Medulla oblongata (tissue), 1 donor: Measurements from ENCODE around the gene PNLIPRP3.
"Not testable (repeated sequence)": the region's sequence is repeated elsewhere in the genome, so short reads cannot be mapped to it uniquely, and the experiment has no call there.

Experiments
- DNase-seq: peaks from one replicate; pipeline ENCODE4 v3.0.0-alpha.2; 2015; ENCODE audit errors: extremely low spot score

The PNLIPRP3 gene

GRCh38 chr10:116427671-116428070 is at the start of gene PNLIPRP3:
PNLIPRP3 (plus strand) TSS chr10:116427847; CDS start chr10:116428013, 166 bp downstream.
- no peak for DNase-seq

GRCh38 chr10:116382290-116382689 is 45.4 kb upstream of the PNLIPRP3 start:
- no peak for DNase-seq

- no peak for DNase-seq
Observed at GRCh38 chr10:116385311-116385710, 42.3 kb upstream of the PNLIPRP3 start.

GRCh38 chr10:116385994-116386809 is 41.4 kb upstream of the PNLIPRP3 start:
- DNase-seq: peak; percentile 66

- not testable (repeated sequence) for DNase-seq
Observed at GRCh38 chr10:116393246-116393831, 34.3 kb upstream of the PNLIPRP3 start.

DNA sequence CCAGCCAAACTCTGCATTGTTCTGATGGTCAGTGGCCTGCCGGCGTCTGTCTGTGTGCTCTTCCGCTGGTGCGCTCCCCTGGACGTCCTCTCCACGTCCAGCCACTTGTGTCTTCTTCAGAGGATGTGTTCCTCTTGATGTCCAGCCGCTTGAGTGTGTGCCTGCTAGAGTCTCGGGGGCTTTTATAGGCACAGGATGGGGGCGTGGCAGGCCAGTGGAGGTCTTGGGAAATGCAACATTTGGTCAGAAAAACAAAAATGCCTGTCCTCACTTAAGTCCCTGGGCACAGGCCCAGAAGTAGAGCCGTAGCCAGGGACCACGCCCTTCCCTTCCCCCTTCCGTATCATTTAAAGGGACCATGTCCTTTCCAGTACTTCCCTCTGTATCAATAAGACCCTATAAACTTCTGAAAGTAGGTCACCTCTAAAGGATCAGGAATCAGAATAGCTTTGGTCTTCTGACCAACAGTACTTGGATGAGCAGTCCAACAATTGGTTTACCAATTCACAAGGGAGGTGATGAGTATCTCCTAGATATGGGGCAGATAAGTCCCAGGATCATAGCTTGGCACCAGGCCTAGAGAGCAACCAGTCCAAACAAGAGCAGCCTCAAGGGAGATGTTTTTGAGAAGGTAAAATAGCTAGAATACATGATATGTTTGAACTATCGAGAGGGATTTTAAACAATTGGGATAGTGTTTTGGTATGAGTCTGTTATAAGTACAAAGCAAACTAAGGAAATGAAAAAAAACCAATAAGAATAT is 32.2 kb upstream of the PNLIPRP3 start:
- no peak for DNase-seq

DNA sequence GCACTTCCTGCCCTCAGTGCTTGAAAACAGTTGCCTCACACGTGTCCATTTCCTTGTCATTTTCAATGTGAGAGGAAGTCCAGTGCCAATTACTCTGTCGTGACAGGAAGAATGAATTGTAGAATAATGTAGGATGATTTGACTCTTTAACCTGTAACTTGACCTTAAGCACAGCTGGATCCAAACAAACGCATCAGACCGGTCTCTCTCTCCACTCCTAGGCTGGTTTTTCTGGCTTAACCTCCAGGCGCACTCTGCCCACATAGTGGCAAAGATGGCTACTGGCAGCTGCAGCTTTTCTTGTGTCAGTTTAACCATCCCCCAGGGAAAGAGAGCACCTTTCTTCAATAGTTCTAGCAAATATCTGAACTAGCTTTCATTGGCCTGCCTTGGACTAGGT is 29.4 kb upstream of the PNLIPRP3 start:
- no peak for DNase-seq

DNA sequence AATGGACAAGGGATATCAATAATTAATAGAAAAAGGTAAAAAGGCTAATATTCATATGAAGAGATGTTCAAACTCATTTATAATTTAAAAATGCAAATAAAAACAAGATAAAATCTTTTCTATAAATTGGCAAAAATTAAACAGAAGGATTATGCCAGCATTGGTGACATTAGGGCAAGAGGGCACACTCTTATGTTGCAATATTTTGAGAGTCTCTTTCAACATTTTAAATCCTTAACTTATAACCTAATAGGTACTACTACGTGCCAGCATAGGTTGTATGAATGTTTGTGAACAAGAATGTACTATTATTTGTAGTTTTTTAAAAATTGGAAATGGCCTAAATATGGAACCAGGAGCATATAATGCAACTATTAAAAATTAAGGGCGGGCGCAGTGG is 24.8 kb upstream of the PNLIPRP3 start:
- DNase-seq: no peak

- no peak for DNase-seq
Observed at GRCh38 chr10:116403740-116404250, 23.9 kb upstream of the PNLIPRP3 start.

DNA sequence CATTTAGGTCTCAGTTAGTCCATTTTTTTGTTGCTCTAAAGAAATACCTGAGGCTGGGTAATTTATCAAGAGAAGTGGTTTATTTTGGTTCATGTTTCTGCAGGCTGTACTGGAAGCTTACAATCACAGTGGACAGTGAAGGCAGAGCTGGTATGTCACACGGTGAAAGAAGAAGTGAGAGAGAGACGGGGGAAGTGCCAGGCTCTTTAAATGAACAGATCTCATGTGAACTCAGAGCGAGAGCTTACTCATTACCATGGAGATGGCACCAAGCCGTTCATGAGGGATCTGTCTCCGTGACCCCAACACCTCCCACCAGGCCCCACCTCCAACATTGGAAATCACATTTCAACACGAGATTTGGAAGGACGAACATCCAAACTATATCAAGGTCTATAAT is 18.9 kb upstream of the PNLIPRP3 start:
- DNase-seq: peak; percentile 30

- DNase-seq: no peak
Observed at GRCh38 chr10:116410351-116410750, 17.3 kb upstream of the PNLIPRP3 start.

GRCh38 chr10:116417821-116418220 is 9.8 kb upstream of the PNLIPRP3 start:
- DNase-seq: no peak

- no peak for DNase-seq
Observed at GRCh38 chr10:116418389-116418788, 9.3 kb upstream of the PNLIPRP3 start.

DNA sequence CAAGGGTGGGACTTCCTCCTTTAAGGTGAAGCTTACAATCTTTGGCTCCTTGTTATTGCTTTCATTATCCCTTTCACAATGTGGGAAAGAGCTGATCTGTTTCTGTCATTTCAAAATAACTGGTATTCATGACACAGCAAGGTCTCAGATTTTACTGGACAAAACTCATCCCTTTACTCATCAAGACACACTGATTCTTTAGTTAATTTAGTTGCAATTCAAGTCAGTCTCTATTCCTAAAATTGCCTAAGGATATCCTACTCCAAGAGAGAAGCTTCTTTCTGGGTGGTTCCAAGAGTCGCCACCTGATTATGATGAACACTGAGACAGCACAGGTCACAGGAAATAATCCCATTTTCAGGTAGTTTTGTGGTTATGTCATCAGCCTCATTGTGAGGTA is 5.8 kb upstream of the PNLIPRP3 start:
- DNase-seq: no peak

- no peak for DNase-seq
Observed at GRCh38 chr10:116429288-116429977, 1.8 kb downstream of the PNLIPRP3 start.

DNA sequence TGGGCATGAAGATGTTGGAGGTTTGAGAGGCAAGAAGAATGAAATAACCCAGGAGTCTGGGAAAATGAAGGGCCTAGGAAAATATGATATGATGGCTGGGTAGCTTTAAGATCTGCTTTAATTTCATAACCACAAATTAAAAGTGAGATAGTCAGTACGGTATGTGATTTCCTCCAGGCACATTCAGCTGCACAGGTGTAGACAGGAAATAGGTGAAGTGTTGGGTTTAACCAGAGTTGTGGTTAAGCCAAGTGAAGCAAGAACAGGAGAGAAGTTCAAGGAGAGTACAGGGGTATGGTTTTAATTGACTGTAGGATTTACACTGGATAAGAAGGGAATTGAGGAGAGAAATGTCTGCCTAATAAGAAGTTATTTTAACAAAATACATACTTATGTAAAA is 2.6 kb downstream of the PNLIPRP3 start:
- no peak for DNase-seq

GRCh38 chr10:116431598-116431997 is 4.0 kb downstream of the PNLIPRP3 start:
- no peak for DNase-seq

- no peak for DNase-seq
Observed at GRCh38 chr10:116437076-116437692, 9.5 kb downstream of the PNLIPRP3 start.

GRCh38 chr10:116440330-116441030 is 12.8 kb downstream of the PNLIPRP3 start:
- no peak for DNase-seq

DNA sequence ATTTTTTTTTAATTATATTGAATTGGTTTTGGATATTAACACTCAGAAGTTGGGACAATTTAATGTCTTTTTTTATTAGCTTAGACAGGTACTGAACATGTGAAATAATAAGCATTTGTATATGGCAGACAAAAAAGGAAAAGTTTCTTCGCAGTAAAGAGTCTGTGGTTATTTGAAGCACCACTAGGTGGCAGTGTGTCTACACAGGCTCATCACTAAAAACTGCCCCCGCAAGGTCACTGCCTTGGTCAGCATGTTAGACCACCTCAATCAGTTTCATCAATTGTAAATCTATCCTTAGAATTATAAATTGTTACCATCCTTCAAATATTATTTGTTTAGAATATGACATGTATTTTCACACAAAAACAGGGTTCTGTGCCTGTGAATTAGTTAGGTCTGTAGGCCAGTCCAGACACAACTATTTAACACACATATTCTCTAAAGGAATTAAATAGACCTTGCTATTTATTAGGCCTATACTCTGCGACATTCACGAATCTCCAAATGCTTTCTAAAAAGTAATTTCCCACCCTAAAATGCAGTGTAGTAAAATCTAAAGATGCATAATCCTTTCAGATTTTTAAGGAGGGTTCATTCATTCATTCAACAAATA is 17.0 kb downstream of the PNLIPRP3 start:
- peak; percentile 46 for DNase-seq
